ENCODE measurements around the gene IGFALS. TPM values are rescaled to one million over a fixed set of nuclear protein-coding genes. Genes with fewer than 3 reads are reported as not detected.

Gene IGFALS
- total RNA-seq, 2 donors from 2014 or later = not detected

DNA sequence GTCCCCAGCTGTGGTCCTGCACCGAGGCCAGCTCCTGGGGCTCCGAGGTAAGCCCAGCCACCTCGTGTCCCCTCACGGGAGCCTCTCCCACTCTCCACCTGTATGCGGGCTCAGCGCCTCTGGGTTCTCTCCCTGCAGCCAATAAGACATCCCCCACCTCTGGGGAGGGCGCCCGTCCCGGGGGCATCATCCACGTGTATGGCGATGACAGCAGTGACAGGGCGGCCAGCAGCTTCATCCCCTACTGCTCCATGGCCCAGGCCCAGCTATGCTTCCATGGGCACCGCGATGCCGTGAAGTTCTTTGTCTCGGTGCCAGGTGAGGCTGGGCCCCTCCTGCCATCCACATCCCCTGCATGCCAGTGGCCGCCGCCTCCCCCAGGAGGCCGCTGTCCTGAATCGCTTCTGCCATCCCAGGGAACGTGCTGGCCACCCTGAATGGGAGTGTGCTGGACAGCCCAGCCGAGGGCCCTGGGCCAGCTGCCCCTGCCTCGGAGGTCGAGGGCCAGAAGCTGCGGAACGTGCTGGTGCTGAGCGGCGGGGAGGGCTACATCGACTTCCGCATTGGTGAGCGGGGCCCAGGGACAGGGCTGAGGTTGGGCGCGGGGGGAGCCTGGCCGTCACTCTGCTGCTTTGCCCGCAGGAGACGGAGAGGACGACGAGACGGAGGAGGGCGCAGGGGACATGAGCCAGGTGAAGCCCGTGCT is 25.3 kb downstream of the IGFALS start:
- Histone ChIP-seq H3K36me3 (ENCODE audit: control insufficient read depth, insufficient read depth, low read length) (peaks cover 23% of the 10 kb centered on the region), H3K4me1 (ENCODE audit: control insufficient read depth, insufficient read depth, low read length) (no peaks in the 10 kb centered on the region), H3K4me3 (ENCODE audit: low read length) (no peak overlapping the region), H3K27me3 (ENCODE audit: control insufficient read depth, insufficient read depth, low read length, poor library complexity, severe bottlenecking) (no peaks in the 10 kb centered on the region), H3K9me3 (ENCODE audit: control insufficient read depth, low read length) (no peaks in the 10 kb centered on the region), H3K9ac (ENCODE audit: extremely low read depth, low read length, poor library complexity, severe bottlenecking) (no peak overlapping the region), H3K27ac (ENCODE audit: low read depth, low read length) (no peak overlapping the region)
- H3K9me3 Mint-ChIP-seq = no peaks in the 10 kb centered on the region
- H3K4me3 Mint-ChIP-seq = no peak overlapping the region
- no peaks in the 10 kb centered on the region for H3K27me3 Mint-ChIP-seq (ENCODE audit: insufficient read depth)
- H3K27ac Mint-ChIP-seq = no peak overlapping the region
- peaks cover 13% of the 10 kb centered on the region for H3K36me3 Mint-ChIP-seq (ENCODE audit: low read depth)
- TF ChIP-seq CTCF (conservative IDR thresholded peaks at IDR 0.05) = no peak
- DNase-seq = no peak
- peaks cover 3% of the 10 kb centered on the region for H3K4me1 Mint-ChIP-seq
- 94% methylated on average over 35 to 40 of the region's 41 CpGs for WGBS, 2 experiments (ENCODE audit: insufficient coverage in 1 of 2, insufficient read length in 1 of 2)

DNA sequence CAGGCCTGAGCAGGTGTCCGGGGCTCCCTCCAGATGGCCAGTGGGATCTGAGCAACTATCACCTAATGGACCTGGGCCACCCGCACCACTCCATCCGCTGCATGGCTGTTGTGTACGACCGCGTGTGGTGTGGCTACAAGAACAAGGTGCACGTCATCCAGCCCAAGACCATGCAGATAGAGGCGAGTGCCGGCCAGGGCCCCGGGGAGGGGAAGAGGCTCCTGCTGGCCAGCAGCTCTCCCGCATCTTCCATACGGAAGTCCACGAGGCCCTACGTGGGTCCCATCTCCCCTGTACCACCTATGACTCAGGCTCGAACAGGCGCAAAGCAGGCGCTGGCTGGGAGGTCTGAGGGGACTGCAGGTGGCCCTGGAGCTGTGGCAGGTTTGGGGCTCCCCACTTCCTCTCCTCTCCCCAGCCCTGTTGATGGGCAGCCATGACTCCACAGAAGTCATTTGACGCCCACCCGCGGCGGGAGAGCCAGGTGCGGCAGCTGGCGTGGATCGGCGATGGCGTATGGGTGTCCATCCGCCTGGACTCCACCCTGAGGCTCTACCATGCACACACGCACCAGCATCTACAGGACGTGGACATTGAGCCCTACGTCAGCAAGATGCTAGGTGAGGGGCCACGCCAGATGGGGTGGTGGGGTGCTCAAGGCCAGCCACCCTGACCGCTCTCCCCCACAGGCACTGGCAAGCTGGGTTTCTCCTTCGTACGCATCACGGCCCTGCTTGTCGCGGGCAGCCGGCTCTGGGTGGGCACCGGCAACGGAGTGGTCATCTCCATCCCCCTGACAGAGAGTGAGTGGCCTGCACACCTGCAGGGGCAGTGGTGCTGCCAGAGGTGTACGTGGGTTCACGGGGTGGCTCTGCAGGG is 26.1 kb downstream of the IGFALS start:
- Histone ChIP-seq H3K36me3 (ENCODE audit: control insufficient read depth, insufficient read depth, low read length) (peaks cover 23% of the 10 kb centered on the region), H3K4me1 (ENCODE audit: control insufficient read depth, insufficient read depth, low read length) (no peaks in the 10 kb centered on the region), H3K9me3 (ENCODE audit: control insufficient read depth, low read length) (no peaks in the 10 kb centered on the region), H3K4me3 (ENCODE audit: low read length) (no peak overlapping the region), H3K27me3 (ENCODE audit: control insufficient read depth, insufficient read depth, low read length, poor library complexity, severe bottlenecking) (no peaks in the 10 kb centered on the region), H3K27ac (ENCODE audit: low read depth, low read length) (no peak overlapping the region), H3K9ac (ENCODE audit: extremely low read depth, low read length, poor library complexity, severe bottlenecking) (no peak overlapping the region)
- H3K27me3 Mint-ChIP-seq (ENCODE audit: insufficient read depth) = no peaks in the 10 kb centered on the region
- H3K4me3 Mint-ChIP-seq = no peak overlapping the region
- H3K36me3 Mint-ChIP-seq (ENCODE audit: low read depth) = peaks cover 17% of the 10 kb centered on the region
- H3K9me3 Mint-ChIP-seq = no peaks in the 10 kb centered on the region
- H3K27ac Mint-ChIP-seq = no peak overlapping the region
- DNase-seq = no peak
- peaks cover 3% of the 10 kb centered on the region for H3K4me1 Mint-ChIP-seq
- TF ChIP-seq CTCF (conservative IDR thresholded peaks at IDR 0.05) = no peak
- 96 to 98% methylated on average over 34 to 42 of the region's 42 CpGs for WGBS, 2 experiments (ENCODE audit: insufficient coverage in 1 of 2, insufficient read length in 1 of 2)

DNA sequence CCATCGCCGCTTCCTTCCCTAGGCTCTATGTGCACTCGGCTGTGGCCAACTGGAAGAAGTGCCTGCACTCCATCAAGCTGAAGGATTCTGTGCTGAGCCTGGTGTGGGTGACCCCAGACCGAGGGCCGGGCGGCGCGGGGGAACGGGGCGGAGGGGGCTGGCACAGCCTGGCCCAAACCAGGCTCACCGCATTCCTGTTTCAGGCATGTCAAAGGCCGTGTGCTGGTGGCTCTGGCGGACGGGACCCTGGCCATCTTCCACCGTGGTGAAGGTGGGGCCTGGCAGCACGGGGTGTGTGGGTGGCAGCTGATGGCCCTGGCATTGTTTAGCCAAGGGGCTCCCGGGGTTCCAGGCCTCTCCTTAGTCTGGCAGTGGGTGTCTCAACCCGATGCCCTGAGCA is 26.8 kb downstream of the IGFALS start:
- peaks cover 16% of the 10 kb centered on the region for H3K36me3 Mint-ChIP-seq (ENCODE audit: low read depth)
- Histone ChIP-seq H3K9ac (ENCODE audit: extremely low read depth, low read length, poor library complexity, severe bottlenecking) (no peak overlapping the region), H3K4me3 (ENCODE audit: low read length) (no peak overlapping the region), H3K4me1 (ENCODE audit: control insufficient read depth, insufficient read depth, low read length) (no peaks in the 10 kb centered on the region), H3K27me3 (ENCODE audit: control insufficient read depth, insufficient read depth, low read length, poor library complexity, severe bottlenecking) (no peaks in the 10 kb centered on the region), H3K36me3 (ENCODE audit: control insufficient read depth, insufficient read depth, low read length) (peaks cover 23% of the 10 kb centered on the region), H3K9me3 (ENCODE audit: control insufficient read depth, low read length) (no peaks in the 10 kb centered on the region), H3K27ac (ENCODE audit: low read depth, low read length) (no peak overlapping the region)
- 94 to 95% methylated on average over 10 to 18 of the region's 18 CpGs for WGBS, 2 experiments (ENCODE audit: insufficient coverage in 1 of 2, insufficient read length in 1 of 2)
- no peak for TF ChIP-seq CTCF (conservative IDR thresholded peaks at IDR 0.05)
- H3K4me1 Mint-ChIP-seq = no peaks in the 10 kb centered on the region
- H3K9me3 Mint-ChIP-seq = no peaks in the 10 kb centered on the region
- no peaks in the 10 kb centered on the region for H3K27me3 Mint-ChIP-seq (ENCODE audit: insufficient read depth)
- no peak overlapping the region for H3K27ac Mint-ChIP-seq
- DNase-seq = no peak
- H3K4me3 Mint-ChIP-seq = no peak overlapping the region

Data from endodermal cell (in vitro differentiated cells).